ENCODE results near the gene TRPV5. TPM values are rescaled to one million over a fixed set of nuclear protein-coding genes. Genes with fewer than 3 reads are reported as not detected.

TRPV5 gene
- total RNA-seq, 2 donors from 2014 or later = not detected

GRCh38 chr7:142890874-142891485, 42.6 kb downstream of the TRPV5 start:
- no peak overlapping the region for H3K27ac ChIP-seq
- no peak overlapping the region for H3K4me3 ChIP-seq
- no peaks in the 10 kb centered on the region for H3K4me1 ChIP-seq
- no peaks in the 10 kb centered on the region for H3K27me3 ChIP-seq
- no peak overlapping the region for H3K9ac ChIP-seq (ENCODE audit: low read depth in 2 of 2, low read length in 2 of 2)
- no peaks in the 10 kb centered on the region for H3K36me3 ChIP-seq
- no peak for DNase-seq
- no peak for TF ChIP-seq CTCF (IDR thresholded peaks at IDR 0.05)
- H3K9me3 ChIP-seq = no peaks in the 10 kb centered on the region
- intact Hi-C loops (cut with DNase I) = no loop called here

- intact Hi-C loops (cut with DNase I) = no loop called here
- Histone ChIP-seq H3K27me3 (no peaks in the 10 kb centered on the region), H3K27ac (no peak overlapping the region), H3K9ac (ENCODE audit: low read depth in 2 of 2, low read length in 2 of 2) (no peak overlapping the region), H3K4me1 (no peaks in the 10 kb centered on the region), H3K9me3 (no peaks in the 10 kb centered on the region), H3K36me3 (no peaks in the 10 kb centered on the region), H3K4me3 (no peak overlapping the region)
- DNase-seq = no peak
- TF ChIP-seq CTCF (IDR thresholded peaks at IDR 0.05) = no peak
Observed at GRCh38 chr7:142889816-142890215, 43.7 kb downstream of the TRPV5 start.

GRCh38 chr7:142887282-142888015, 46.1 kb downstream of the TRPV5 start:
- intact Hi-C loops (cut with DNase I) = no loop called here
- no peak for DNase-seq

GRCh38 chr7:142886866-142887265, 46.7 kb downstream of the TRPV5 start:
- no peak for TF ChIP-seq CTCF (IDR thresholded peaks at IDR 0.05)

More at GRCh38 chr7:142887282-142888015, 46.1 kb downstream of the TRPV5 start:
- Histone ChIP-seq H3K27me3 (no peaks in the 10 kb centered on the region), H3K9ac (ENCODE audit: low read depth in 2 of 2, low read length in 2 of 2) (no peak overlapping the region), H3K36me3 (no peaks in the 10 kb centered on the region), H3K9me3 (no peaks in the 10 kb centered on the region), H3K4me3 (no peak overlapping the region), H3K27ac (no peak overlapping the region), H3K4me1 (no peaks in the 10 kb centered on the region)
- no peak for TF ChIP-seq CTCF (IDR thresholded peaks at IDR 0.05)

GRCh38 chr7:142885311-142886230, 48.0 kb downstream of the TRPV5 start, which contains the start of gene TRPV6:
Gene TRPV6 (minus strand): TSS chr7:142885745.
- Histone ChIP-seq H3K4me1 (no peaks in the 10 kb centered on the region), H3K4me3 (no peak within 1 kb of the TSS), H3K27ac (no peak within 1 kb of the TSS), H3K27me3 (no peaks in the 10 kb centered on the region), H3K36me3 (no peaks in the 10 kb centered on the region), H3K9me3 (no peaks in the 10 kb centered on the region), H3K9ac (ENCODE audit: low read depth in 2 of 2, low read length in 2 of 2) (no peak within 1 kb of the TSS)
- peak; percentile 35 for DNase-seq
- intact Hi-C loops (cut with DNase I) = no loop called here
- no peak for TF ChIP-seq CTCF (IDR thresholded peaks at IDR 0.05)

More at GRCh38 chr7:142886866-142887265, 46.7 kb downstream of the TRPV5 start:
- intact Hi-C loops (cut with DNase I) = no loop called here
- no peak overlapping the region for H3K9ac ChIP-seq (ENCODE audit: low read depth in 2 of 2, low read length in 2 of 2)
- no peak overlapping the region for H3K27ac ChIP-seq
- no peaks in the 10 kb centered on the region for H3K9me3 ChIP-seq
- no peak for DNase-seq
- H3K36me3 ChIP-seq = no peaks in the 10 kb centered on the region
- H3K27me3 ChIP-seq = no peaks in the 10 kb centered on the region
- H3K4me1 ChIP-seq = no peaks in the 10 kb centered on the region
- no peak overlapping the region for H3K4me3 ChIP-seq
